Smooth muscle cell (in vitro differentiated cells): Measurements from ENCODE around the gene SLC16A6. TPM values are rescaled to one million over a fixed set of nuclear protein-coding genes. Genes with fewer than 3 reads are reported as not detected.

Source experiments
- DNase-seq: peaks from one replicate; lab custom pipeline; 2025; ENCODE audit not compliant: unreplicated experiment; lab: John Stamatoyannopoulos, UW
- H2AFZ ChIP-seq: fragments of 200-600 bp; sonication (generic); 2 replicates; pipeline ENCODE4 v1.6.0; 2016; ENCODE audit warnings: antibody characterized with exemption, low read depth, mild to moderate bottlenecking
- H3F3A ChIP-seq: fragments of 200-600 bp; sonication (generic); 2 replicates; pipeline ENCODE4 v1.6.0; 2017; ENCODE audit warnings: antibody characterized with exemption, low read depth
- H3K27ac ChIP-seq: fragments of 200-600 bp; sonication (generic); 2 replicates; pipeline ENCODE4 v1.5.1; 2016; ENCODE audit warnings: low read depth, mild to moderate bottlenecking
- H3K27me3 ChIP-seq: fragments of 200-600 bp; sonication (generic); 2 replicates; pipeline ENCODE4 v1.6.1; 2016; ENCODE audit warnings: low read depth, mild to moderate bottlenecking
- H3K36me3 ChIP-seq: fragments of 200-600 bp; sonication (generic); 2 replicates; pipeline ENCODE4 v1.5.1; 2016; ENCODE audit warnings: low read depth
- H3K4me1 ChIP-seq: fragments of 200-600 bp; sonication (generic); 2 replicates; pipeline ENCODE4 v1.5.1; 2016; ENCODE audit warnings: low read depth
- H3K4me2 ChIP-seq: fragments of 200-600 bp; sonication (generic); 2 replicates; pipeline ENCODE4 v1.6.0; 2016; ENCODE audit warnings: mild to moderate bottlenecking
- H3K4me3 ChIP-seq: fragments of 200-600 bp; sonication (generic); 2 replicates; pipeline ENCODE4 v1.5.1; 2016; ENCODE audit warnings: mild to moderate bottlenecking
- H3K79me2 ChIP-seq: fragments of 200-600 bp; sonication (generic); 2 replicates; pipeline ENCODE4 v1.6.0; 2016; ENCODE audit warnings: low read depth, mild to moderate bottlenecking
- H3K9ac ChIP-seq: fragments of 200-600 bp; sonication (generic); 2 replicates; pipeline ENCODE4 v1.6.0; 2016; ENCODE audit warnings: low read depth
- H3K9me3 ChIP-seq: fragments of 200-600 bp; sonication (generic); replicated peaks from 2 replicates; pipeline ENCODE4 v1.5.1; 2016; ENCODE audit warnings: low read depth
- H4K20me1 ChIP-seq: fragments of 200-600 bp; sonication (generic); 2 replicates; pipeline ENCODE4 v1.6.0; 2016; ENCODE audit warnings: low read depth
- CTCF ChIP-seq: fragments of 200-600 bp; sonication (generic); IDR thresholded peaks from 2 replicates; pipeline ENCODE4 v1.5.1; 2017; ENCODE audit warnings: borderline replicate concordance, mild to moderate bottlenecking, antibody characterized with exemption; ENCODE audit not compliant: insufficient read depth, poor library complexity, severe bottlenecking
- WGBS: methylation state at CpG from one replicate; pipeline ENCODE4 v1.1.7; 2016; ENCODE audit warnings: low lambda C conversion rate; 5-methylcytosine and 5-hydroxymethylcytosine counted together
- polyA plus RNA-seq: library from polyadenylated mRNA; unstranded; fragments of >200 nt; fragmentation: Nextera tagmentation; extraction: Ambion mirVana; gene quantifications from 2 replicates; pipeline ENCODE4 v1.2.1, GENCODE V29; 2016
- total RNA-seq: library from RNA; depleted of rRNA; stranded (reverse); fragments of >200 nt; gene quantifications from 2 replicates; pipeline ENCODE4 v1.2.3, GENCODE V29; 2014

The SLC16A6 gene
- total and polyA plus RNA-seq, 2 experiments from 2014 or later = 0.04 TPM; not detected in 1

DNA sequence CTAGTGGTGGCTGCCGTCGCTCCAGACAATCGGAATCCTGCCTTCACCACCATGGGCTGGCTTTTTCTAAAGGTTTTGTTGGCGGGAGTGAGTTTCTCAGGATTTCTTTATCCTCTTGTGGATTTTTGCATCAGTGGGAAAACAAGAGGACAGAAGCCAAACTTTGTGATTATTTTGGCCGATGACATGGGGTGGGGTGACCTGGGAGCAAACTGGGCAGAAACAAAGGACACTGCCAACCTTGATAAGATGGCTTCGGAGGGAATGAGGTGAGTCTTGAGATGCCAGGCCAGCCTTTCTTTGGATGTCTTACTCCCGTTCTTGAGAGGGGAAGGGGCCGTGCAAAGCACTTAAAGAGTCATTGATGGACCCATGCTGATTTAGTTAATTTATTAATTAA, 16.5 kb upstream of the SLC16A6 start:
- H3K27ac ChIP-seq = no peak overlapping the region
- WGBS = 88% methylated on average over 8 of the region's 8 CpGs

DNA sequence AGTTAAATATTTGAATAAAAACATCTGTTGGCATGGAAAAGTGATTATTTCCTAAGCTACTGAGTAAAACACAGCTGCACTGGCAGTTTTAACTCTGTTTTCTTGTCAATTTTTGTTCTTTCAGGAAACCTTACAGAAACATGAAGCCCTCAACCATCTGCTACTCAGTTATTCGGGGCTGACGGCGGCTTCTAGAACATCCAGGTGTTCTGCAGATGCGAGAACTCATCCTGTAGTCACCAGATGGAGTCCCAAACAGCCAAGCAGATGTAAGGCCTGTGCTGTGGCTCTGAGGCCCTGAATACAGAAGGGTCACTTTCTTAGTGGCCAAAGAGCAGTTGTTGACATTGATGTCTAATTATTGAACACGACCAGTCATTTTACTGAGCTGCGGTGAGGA, 15.9 kb upstream of the SLC16A6 start:
- H2AFZ ChIP-seq = no peak overlapping the region
- H3K27me3 ChIP-seq = no peaks in the 10 kb centered on the region
- no peak overlapping the region for H3K4me2 ChIP-seq
- peaks cover 5% of the 10 kb centered on the region for H3K4me1 ChIP-seq
- H3F3A ChIP-seq = no peaks in the 10 kb centered on the region
- no peak overlapping the region for H3K9ac ChIP-seq
- no peak overlapping the region for H3K27ac ChIP-seq
- H3K36me3 ChIP-seq = no peaks in the 10 kb centered on the region
- TF ChIP-seq CTCF = no peak
- H3K9me3 ChIP-seq = no peaks in the 10 kb centered on the region
- H3K79me2 ChIP-seq = no peaks in the 10 kb centered on the region
- 82% methylated on average over 6 of the region's 6 CpGs for WGBS
- no peaks in the 10 kb centered on the region for H4K20me1 ChIP-seq
- H3K4me3 ChIP-seq = no peak overlapping the region
- DNase-seq = no peak

More for the DNA sequence above, 16.5 kb upstream of the SLC16A6 start:
- Histone ChIP-seq H3K27me3 (no peaks in the 10 kb centered on the region), H3K4me2 (no peak overlapping the region), H3K4me3 (no peak overlapping the region), H3K36me3 (no peaks in the 10 kb centered on the region), H4K20me1 (no peaks in the 10 kb centered on the region), H3F3A (no peaks in the 10 kb centered on the region), H3K9ac (no peak overlapping the region), H3K79me2 (no peaks in the 10 kb centered on the region), H3K4me1 (no peaks in the 10 kb centered on the region), H2AFZ (no peak overlapping the region), H3K9me3 (no peaks in the 10 kb centered on the region)
- no peak for DNase-seq
- no peak for TF ChIP-seq CTCF

DNA sequence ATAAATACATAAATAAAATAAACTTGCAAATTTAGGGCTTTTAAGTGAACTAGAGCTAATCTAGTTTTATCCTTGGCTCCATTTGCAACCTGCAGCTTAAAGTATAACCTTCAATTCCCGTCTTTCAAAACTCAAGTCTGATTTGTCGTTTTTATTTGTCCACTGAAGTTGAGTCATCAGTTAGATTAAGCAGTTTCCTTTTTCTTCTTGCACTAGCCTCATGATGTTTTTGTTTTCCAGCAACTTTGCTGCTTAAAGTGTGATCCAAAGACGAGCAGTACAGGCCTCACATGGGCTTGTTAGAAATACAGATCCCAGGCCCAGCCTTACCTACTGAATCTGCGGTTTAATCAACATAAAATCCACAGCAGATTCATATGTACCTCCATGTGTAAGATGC, 14.2 kb upstream of the SLC16A6 start:
- DNase-seq = no peak
- no peak overlapping the region for H3K4me2 ChIP-seq
- H3K36me3 ChIP-seq = no peaks in the 10 kb centered on the region
- H3F3A ChIP-seq = no peaks in the 10 kb centered on the region
- H3K79me2 ChIP-seq = no peaks in the 10 kb centered on the region
- H2AFZ ChIP-seq = no peak overlapping the region
- no peaks in the 10 kb centered on the region for H4K20me1 ChIP-seq
- no peaks in the 10 kb centered on the region for H3K9me3 ChIP-seq
- peaks cover 12% of the 10 kb centered on the region for H3K4me1 ChIP-seq
- no peak overlapping the region for H3K27ac ChIP-seq
- H3K9ac ChIP-seq = no peak overlapping the region
- no peaks in the 10 kb centered on the region for H3K27me3 ChIP-seq
- no peak for TF ChIP-seq CTCF
- WGBS = 45% methylated on average over 4 of the region's 4 CpGs
- no peak overlapping the region for H3K4me3 ChIP-seq

DNA sequence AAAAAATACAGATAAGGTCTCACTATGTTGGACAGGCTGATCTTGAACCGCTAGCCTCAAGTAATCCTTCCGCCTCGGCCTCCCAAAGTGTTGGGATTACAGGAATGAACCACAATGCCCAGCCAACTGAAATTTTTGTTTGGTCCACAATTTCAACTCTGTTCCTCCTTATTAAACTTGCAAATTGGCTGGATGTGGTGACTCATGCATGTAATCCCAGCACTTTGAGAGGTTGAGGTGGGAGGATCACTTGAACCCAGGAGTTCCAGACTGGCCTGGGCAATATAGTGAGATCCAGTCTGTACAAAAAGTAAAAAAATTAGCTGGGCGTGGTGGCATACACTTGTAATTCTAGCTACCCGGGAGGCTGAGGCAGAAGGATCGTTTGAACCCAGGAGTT, 13.8 kb upstream of the SLC16A6 start:
- Histone ChIP-seq H3K27me3 (no peaks in the 10 kb centered on the region), H3K9me3 (no peaks in the 10 kb centered on the region), H4K20me1 (no peaks in the 10 kb centered on the region), H3K36me3 (no peaks in the 10 kb centered on the region), H3K4me1 (peaks cover 12% of the 10 kb centered on the region), H2AFZ (no peak overlapping the region), H3K9ac (no peak overlapping the region), H3F3A (no peaks in the 10 kb centered on the region), H3K27ac (no peak overlapping the region), H3K4me3 (no peak overlapping the region), H3K4me2 (no peak overlapping the region), H3K79me2 (no peaks in the 10 kb centered on the region)
- no peak for TF ChIP-seq CTCF
- 83% methylated on average over 6 of the region's 6 CpGs for WGBS
- DNase-seq = no peak
